GM12878 (cell line): ENCODE measurements around the gene CCDC27.

Source experiments
- CBFB ChIP-seq: IDR thresholded peaks from 2 replicates; pipeline ENCODE4 v1.6.1; 2016; ENCODE audit warnings: antibody characterized with exemption, low read depth
- EP300 ChIP-seq, 2 experiments: fragments of 150-350 bp in 1 of 2; IDR thresholded peaks; 2 replicates each; pipeline ENCODE4 v1.6.1; 2011 to 2012; ENCODE audit warnings: low read depth in 2 of 2, low read length in 2 of 2, borderline replicate concordance in 1 of 2, improper control_type of control experiment in 1 of 2, inconsistent platforms in 1 of 2; ENCODE audit not compliant: control insufficient read depth in 1 of 2
- EZH2 ChIP-seq: IDR thresholded peaks from 2 replicates; pipeline ENCODE4 v1.6.1; 2012; ENCODE audit warnings: low read depth, mild to moderate bottlenecking, control low read depth, inconsistent platforms, low read length, borderline replicate concordance; ENCODE audit not compliant: control insufficient read depth
- POLR2A ChIP-seq: IDR thresholded peaks from 2 replicates; pipeline ENCODE4 v1.6.1; 2011; ENCODE audit warnings: low read depth, mild to moderate bottlenecking, low read length
- SMAD5 ChIP-seq: IDR thresholded peaks from 2 replicates; pipeline ENCODE4 v1.6.1; 2016; ENCODE audit warnings: antibody characterized with exemption, low read depth

GRCh38 chr1:3750741-3751140 is 1.5 kb upstream of the CCDC27 start:
- no peak for TF ChIP-seq EZH2
- no peak for TF ChIP-seq EP300 (IDR thresholded peaks at IDR 0.05; ENCODE audit: borderline replicate concordance in 1 of 2, control insufficient read depth in 1 of 2, low read depth in 2 of 2, low read length in 2 of 2)
- TF ChIP-seq CBFB = no peak
- no peak for TF ChIP-seq SMAD5
- TF ChIP-seq POLR2A = no peak
